SK-N-SH (cell line): Measurements from ENCODE around the gene EMX2. TPM values are rescaled to one million over a fixed set of nuclear protein-coding genes. Genes with fewer than 3 reads are reported as not detected.

Experiments used
- CTCF ChIA-PET: fragments of 300-600, 350-600 bp; formaldehyde crosslinking; extraction: SDS; loops from one replicate; lab custom pipeline; 2021; lab: Yijun Ruan, JAX
- POLR2A ChIA-PET: fragments of 350-600 bp; sonication (Branson Sonifier 250); formaldehyde crosslinking; extraction: SDS; loops from one replicate; lab custom pipeline; 2020; ENCODE audit warnings: antibody characterized with exemption, inconsistent platforms; lab: Yijun Ruan, JAX
- DNase-seq: peaks from one replicate; pipeline ENCODE4 v3.0.0; 2012
- H2AFZ ChIP-seq: fragments of 200-600 bp; sonication (generic); 2 replicates; pipeline ENCODE4 v1.8.1; 2016; ENCODE audit warnings: antibody characterized with exemption, mild to moderate bottlenecking, low read depth
- H3F3A ChIP-seq: fragments of 200-600 bp; sonication (generic); replicated peaks from 2 replicates; pipeline ENCODE3; 2016; ENCODE audit warnings: antibody characterized with exemption, mild to moderate bottlenecking; ENCODE audit not compliant: insufficient read depth
- H3K27ac ChIP-seq, 2 experiments: fragments of 200-500 bp in 1 of 2; fragments of 200-600 bp in 1 of 2; sonication (Bioruptor generic) in 1 of 2; sonication (generic), shearing (Covaris generic) in 1 of 2; 2 replicates each; pipeline versions ENCODE4 v1.5.1 to v1.6.1; 2014 to 2016; ENCODE audit warnings: low read depth in 2 of 2, inconsistent platforms in 1 of 2, low read length in 1 of 2, mild to moderate bottlenecking in 1 of 2, mixed read lengths in 1 of 2
- H3K27me3 ChIP-seq: fragments of 200-600 bp; sonication (generic), shearing (Covaris generic); 2 replicates; pipeline ENCODE4 v1.6.1; 2016; ENCODE audit warnings: mixed run types; ENCODE audit not compliant: insufficient read depth
- H3K36me3 ChIP-seq, 2 experiments: fragments of 200-500 bp in 1 of 2; fragments of 200-600 bp in 1 of 2; sonication (Bioruptor generic) in 1 of 2; sonication (generic) in 1 of 2; replicated peaks in 1 of 2; 2 replicates each; pipeline versions ENCODE3 to v1.5.1; 2014 to 2016; ENCODE audit warnings: low read length in 1 of 2, mild to moderate bottlenecking in 1 of 2; ENCODE audit not compliant: insufficient read depth in 2 of 2, control insufficient read depth in 1 of 2
- H3K4me1 ChIP-seq, 2 experiments: fragments of 200-500 bp in 1 of 2; fragments of 200-600 bp in 1 of 2; sonication (Bioruptor generic) in 1 of 2; sonication (generic), shearing (Covaris generic) in 1 of 2; 2 replicates each; pipeline versions ENCODE4 v1.5.1 to v1.6.1; 2014 to 2016; ENCODE audit warnings: low read depth in 1 of 2, low read length in 1 of 2, mixed run types in 1 of 2; ENCODE audit not compliant: insufficient read depth in 2 of 2, control insufficient read depth in 1 of 2
- H3K4me2 ChIP-seq: fragments of 200-600 bp; sonication (generic), shearing (Covaris generic); 2 replicates; pipeline ENCODE4 v1.6.1; 2017; ENCODE audit warnings: mixed run types
- H3K4me3 ChIP-seq, 2 experiments: fragments of 200-500 bp in 1 of 2; fragments of 200-600 bp in 1 of 2; sonication (Bioruptor generic) in 1 of 2; sonication (generic), shearing (Covaris generic) in 1 of 2; 2 replicates each; pipeline versions ENCODE4 v1.5.1 to v1.8.1; 2014 to 2016; ENCODE audit warnings: low read depth in 2 of 2, inconsistent platforms in 1 of 2, low read length in 1 of 2, mild to moderate bottlenecking in 1 of 2, mixed read lengths in 1 of 2, moderate library complexity in 1 of 2
- H3K79me2 ChIP-seq: fragments of 200-600 bp; sonication (generic); 2 replicates; pipeline ENCODE4 v1.8.1; 2017; ENCODE audit warnings: mild to moderate bottlenecking; ENCODE audit not compliant: insufficient read depth
- H3K9ac ChIP-seq: fragments of 200-600 bp; sonication (generic); 2 replicates; pipeline ENCODE4 v1.6.1; 2017; ENCODE audit warnings: mixed run types
- H3K9me2 ChIP-seq: fragments of 200-600 bp; sonication (generic); 2 replicates; pipeline ENCODE4 v1.6.1; 2017; ENCODE audit warnings: mixed run types
- H3K9me3 ChIP-seq: fragments of 200-600 bp; sonication (generic); 2 replicates; pipeline ENCODE4 v1.6.1; 2017; ENCODE audit warnings: mixed run types, mild to moderate bottlenecking, moderate library complexity
- H4K20me1 ChIP-seq: fragments of 200-600 bp; sonication (generic); 2 replicates; pipeline ENCODE4 v1.6.1; 2017; ENCODE audit warnings: mild to moderate bottlenecking, mixed run types; ENCODE audit not compliant: insufficient read depth
- EP300 ChIP-seq, 2 experiments: IDR thresholded peaks; 2 replicates each; pipeline versions ENCODE4 v1.4.0 to v1.6.1; 2012; ENCODE audit warnings: borderline replicate concordance in 1 of 2, low read depth in 1 of 2, low read length in 1 of 2
- GABPA ChIP-seq: IDR thresholded peaks from 2 replicates; pipeline ENCODE4 v1.4.0; 2012; ENCODE audit warnings: low read depth, mild to moderate bottlenecking
- GATA2 ChIP-seq: sonication (generic); formaldehyde crosslinking; IDR thresholded peaks from 2 replicates; pipeline ENCODE4 v1.5.0; 2020; ENCODE audit warnings: mild to moderate bottlenecking, missing genetic modification reagents
- IRF3 ChIP-seq: fragments of 150-350 bp; IDR thresholded peaks from 2 replicates; pipeline ENCODE4 v1.6.1; 2016; ENCODE audit warnings: mild to moderate bottlenecking, low read depth, low read length
- JUND ChIP-seq: IDR thresholded peaks from 2 replicates; pipeline ENCODE4 v1.4.0; 2012
- MAX ChIP-seq: IDR thresholded peaks from 2 replicates; pipeline ENCODE4 v1.4.0; 2012; ENCODE audit warnings: low read depth
- MEF2A ChIP-seq: IDR thresholded peaks from 2 replicates; pipeline ENCODE4 v1.4.0; 2012; ENCODE audit warnings: low read depth, borderline replicate concordance
- NRF1 ChIP-seq: IDR thresholded peaks from 2 replicates; pipeline ENCODE4 v1.6.1; 2012; ENCODE audit warnings: low read depth, mild to moderate bottlenecking, low read length
- RAD21 ChIP-seq: IDR thresholded peaks from 2 replicates; pipeline ENCODE4 v1.6.1; 2012; ENCODE audit warnings: mild to moderate bottlenecking, low read length
- RFX5 ChIP-seq: IDR thresholded peaks from 2 replicates; pipeline ENCODE4 v1.6.1; 2012; ENCODE audit warnings: mild to moderate bottlenecking, improper control_type of control experiment, low read length
- RXRA ChIP-seq: IDR thresholded peaks from 2 replicates; pipeline ENCODE4 v1.4.0; 2012; ENCODE audit warnings: low read depth, mild to moderate bottlenecking, borderline replicate concordance
- SIN3A ChIP-seq: IDR thresholded peaks from 2 replicates; pipeline ENCODE4 v1.6.1; 2012; ENCODE audit warnings: low read depth, mild to moderate bottlenecking, low read length, moderate library complexity, borderline replicate concordance
- TAF1 ChIP-seq: IDR thresholded peaks from 2 replicates; pipeline ENCODE4 v1.6.1; 2012; ENCODE audit warnings: low read depth, mild to moderate bottlenecking, low read length, moderate library complexity, borderline replicate concordance
- USF2 ChIP-seq: fragments of 150-350 bp; IDR thresholded peaks from 2 replicates; pipeline ENCODE4 v1.6.1; 2017; ENCODE audit warnings: antibody characterized with exemption, low read length, low read depth, borderline replicate concordance
- WGBS: methylation state at CpG from one replicate; pipeline ENCODE4 v1.1.6; 2017; ENCODE audit warnings: low lambda C conversion rate; 5-methylcytosine and 5-hydroxymethylcytosine counted together
- polyA plus RNA-seq, 3 experiments: library from polyadenylated mRNA; depleted of rRNA; stranded (reverse); fragments of >200 nt; gene quantifications; 2 replicates each; pipeline ENCODE4 v1.2.3, GENCODE V29; 2012

The EMX2 gene
- polyA plus RNA-seq, 1 of the 3 experiments (the other 2 are of a cell fraction) = not detected

GRCh38 chr10:117531371-117532002 lies 11.1 kb upstream of the EMX2 start (continued):
- no peak for TF ChIP-seq MAX
- TF ChIP-seq GATA2 (CRISPR knock-in tag) = no peak
- TF ChIP-seq RFX5 = no peak
- TF ChIP-seq SIN3A = no peak
- TF ChIP-seq IRF3 = no peak
- no peak for TF ChIP-seq MEF2A
- TF ChIP-seq USF2 = no peak
- TF ChIP-seq GABPA = no peak
- no peak for TF ChIP-seq RXRA
- no peak for TF ChIP-seq RAD21

GRCh38 chr10:117532003-117532385 lies 10.6 kb upstream of the EMX2 start:
- no peak for DNase-seq
- Histone ChIP-seq H3K79me2 (no peaks in the 10 kb centered on the region), H3K27ac (no peak overlapping the region), H2AFZ (no peak overlapping the region), H3F3A (no peaks in the 10 kb centered on the region), H3K4me1 (peaks cover 0 to 15% of the 10 kb centered on the region in 2 experiments; a peak in 1 of 4 replicates), H3K36me3 (no peaks in the 10 kb centered on the region), H4K20me1 (no peaks in the 10 kb centered on the region), H3K4me2 (no peak overlapping the region), H3K4me3 (no peak overlapping the region), H3K9me3 (no peaks in the 10 kb centered on the region), H3K27me3 (peaks cover 54% of the 10 kb centered on the region), H3K9me2 (no peaks in the 10 kb centered on the region), H3K9ac (no peak overlapping the region)
- TF ChIP-seq RFX5 (no peak), RXRA (no peak), NRF1 (no peak), JUND (no peak), MEF2A (no peak), EP300 (IDR thresholded peaks at IDR 0.05; ENCODE audit: borderline replicate concordance in 1 of 2, low read depth in 1 of 2, low read length in 1 of 2) (no peak), TAF1 (no peak), USF2 (no peak), MAX (no peak), GABPA (no peak)
- WGBS = 66% methylated on average over 3 of the region's 3 CpGs
- CTCF ChIA-PET = interaction anchor here (0.6 to 10.8 kb wide), 6 partner anchors 10 to 712 kb away, joined by 3 to 189 read pairs (median 6); partner anchors contain the start of gene EMX2
- POLR2A ChIA-PET = no interaction called here
